B cell (primary cell): ENCODE results near the gene NKIRAS2. TPM values are rescaled to one million over a fixed set of nuclear protein-coding genes. Genes with fewer than 3 reads are reported as not detected.

Source experiments
- ATAC-seq: fragments of 200-7000 bp; cut with Tn5 transposase; one replicate; pipeline ENCODE4 v1.10.0; 2021; ENCODE audit warnings: low read depth, mild to moderate bottlenecking, moderate number of reproducible peaks, moderate library complexity
- CTCF ChIA-PET: fragments of 350-600 bp; sonication (Branson Sonifier 250); formaldehyde crosslinking; loops from one replicate; lab custom pipeline; 2021; ENCODE audit warnings: antibody characterized with exemption, inconsistent platforms; lab: Charles Lee
- POLR2A ChIA-PET: fragments of 350-600 bp; sonication (Branson Sonifier 250); formaldehyde crosslinking; loops from one replicate; lab custom pipeline; 2021; ENCODE audit warnings: antibody characterized with exemption; lab: Charles Lee
- DNase-seq: peaks from one replicate; pipeline ENCODE4 v3.0.0; 2013
- H2AFZ ChIP-seq: 2 replicates; pipeline ENCODE4 v1.6.1; 2012; ENCODE audit warnings: mild to moderate bottlenecking, low read depth, low read length; ENCODE audit not compliant: insufficient read depth, poor library complexity, severe bottlenecking
- H3K27ac ChIP-seq, 2 donors: 1 replicate in 1 of 2; 2 replicates in 1 of 2; pipeline ENCODE4 v1.5.1; 2012 to 2013; ENCODE audit warnings: low read length in 2 of 2, mild to moderate bottlenecking in 2 of 2, moderate library complexity in 1 of 2
- H3K27me3 ChIP-seq, 4 experiments: fragments of 200-600 bp in 1 of 4; sonication (generic) in 1 of 4; replicated peaks in 1 of 4; 1 replicate in 2 of 4; 2 replicates in 2 of 4; pipeline versions ENCODE4 v1.6.1 to v1.7.0; 2013 to 2016; ENCODE audit warnings: low read length in 3 of 4, mild to moderate bottlenecking in 2 of 4, mixed read lengths in 1 of 4, moderate library complexity in 1 of 4; ENCODE audit not compliant: insufficient read depth in 4 of 4, control insufficient read depth in 3 of 4; ENCODE audit errors: control extremely low read depth in 1 of 4
- H3K36me3 ChIP-seq, 2 experiments: replicated peaks in 1 of 2; 1 replicate in 1 of 2; 2 replicates in 1 of 2; pipeline versions ENCODE4 v1.6.1 to v1.7.1; 2013; ENCODE audit warnings: low read length in 1 of 2; ENCODE audit not compliant: insufficient read depth in 2 of 2, control insufficient read depth in 1 of 2; ENCODE audit errors: control extremely low read depth in 1 of 2, extremely low read depth in 1 of 2
- H3K4me1 ChIP-seq, 2 donors: fragments of 200-600 bp in 1 of 2; sonication (generic) in 1 of 2; 1 replicate in 1 of 2; 2 replicates in 1 of 2; pipeline versions ENCODE4 v1.5.1 to v1.6.1; 2013 to 2017; ENCODE audit warnings: low read length in 2 of 2; ENCODE audit not compliant: control insufficient read depth in 2 of 2, insufficient read depth in 2 of 2
- H3K4me2 ChIP-seq: replicated peaks from 2 replicates; pipeline ENCODE3; 2012; ENCODE audit warnings: mild to moderate bottlenecking, low read depth, low read length; ENCODE audit not compliant: poor library complexity, severe bottlenecking
- H3K4me3 ChIP-seq, 5 experiments: fragments of 200-600 bp in 1 of 5; sonication (generic) in 1 of 5; 1 replicate in 3 of 5; 2 replicates in 2 of 5; pipeline versions ENCODE4 v1.5.1 to v1.7.0; 2011 to 2016; ENCODE audit warnings: low read length in 4 of 5, mild to moderate bottlenecking in 4 of 5, low read depth in 2 of 5, control low read depth in 1 of 5, moderate library complexity in 1 of 5; ENCODE audit not compliant: insufficient read depth in 1 of 5; ENCODE audit errors: control extremely low read depth in 1 of 5, extremely low read depth in 1 of 5
- H3K79me2 ChIP-seq: fragments of 200-600 bp; sonication (generic); one replicate; pipeline ENCODE4 v1.6.0; 2016; ENCODE audit warnings: low read length; ENCODE audit not compliant: control insufficient read depth, insufficient read depth
- H3K9ac ChIP-seq: fragments of 200-600 bp; sonication (generic); 2 replicates; pipeline ENCODE4 v1.6.1; 2017; ENCODE audit warnings: mild to moderate bottlenecking, low read length, moderate library complexity
- H3K9me3 ChIP-seq, 3 donors: one replicate each; pipeline versions ENCODE4 v1.6.1 to v1.7.1; 2013; ENCODE audit warnings: low read length in 2 of 3; ENCODE audit not compliant: control insufficient read depth in 2 of 3, insufficient read depth in 1 of 3; ENCODE audit errors: control extremely low read depth in 1 of 3
- H4K20me1 ChIP-seq: 2 replicates; pipeline ENCODE4 v1.6.0; 2012; ENCODE audit warnings: mild to moderate bottlenecking, low read length; ENCODE audit not compliant: insufficient read depth, control insufficient read depth, poor library complexity, severe bottlenecking
- H3K27ac Mint-ChIP-seq: one replicate; pipeline ENCODE4 v1.8.0; 2021; ENCODE audit warnings: mixed read lengths
- H3K27me3 Mint-ChIP-seq: one replicate; pipeline ENCODE4 v1.8.0; 2021; ENCODE audit warnings: mixed read lengths
- H3K4me1 Mint-ChIP-seq: one replicate; pipeline ENCODE4 v1.8.0; 2021; ENCODE audit warnings: mixed read lengths
- H3K4me3 Mint-ChIP-seq: one replicate; pipeline ENCODE4 v1.8.0; 2021; ENCODE audit warnings: mixed read lengths
- H3K9me3 Mint-ChIP-seq: one replicate; pipeline ENCODE4 v1.8.0; 2022; ENCODE audit warnings: mixed read lengths; ENCODE audit not compliant: insufficient read depth
- CTCF ChIP-seq: fragments of 200-600 bp; IDR thresholded peaks from one replicate; pipeline ENCODE4 v1.8.0; 2022; ENCODE audit warnings: antibody characterized with exemption, mild to moderate bottlenecking
- EZH2 ChIP-seq: IDR thresholded peaks from 2 replicates; pipeline ENCODE4 v1.6.1; 2012; ENCODE audit warnings: borderline replicate concordance, low read depth, mild to moderate bottlenecking, moderate library complexity, low read length; ENCODE audit not compliant: insufficient read depth, poor library complexity, severe bottlenecking
- WGBS: methylation state at CpG from one replicate; pipeline ENCODE4 v1.1.5; 2013; ENCODE audit warnings: missing lambda C conversion rate; ENCODE audit not compliant: insufficient coverage; 5-methylcytosine and 5-hydroxymethylcytosine counted together
- intact Hi-C: fragments of 100-400 bp; cut with micrococcal nuclease; formaldehyde crosslinking; loops from one replicate; pipeline ENCODE4 v1.10.0; 2022
- polyA plus RNA-seq: library from polyadenylated mRNA; depleted of rRNA; stranded (reverse); fragments of >200 nt; gene quantifications from 2 replicates; pipeline ENCODE4 v1.2.3, GENCODE V29; 2012
- total RNA-seq, 2 donors: library from RNA; stranded (reverse); fragments of 120-200 nt in 1 of 2; gene quantifications; 1 replicate in 1 of 2; 2 replicates in 1 of 2; pipeline versions ENCODE4 v1.2.3 to v1.2.4, GENCODE V29; 2013 to 2022

Gene NKIRAS2
- total and polyA plus RNA-seq, 2 donors (not counting 1 experiment from before 2014, with no cell fraction given) = 22.0 to 29.2 TPM

DNA sequence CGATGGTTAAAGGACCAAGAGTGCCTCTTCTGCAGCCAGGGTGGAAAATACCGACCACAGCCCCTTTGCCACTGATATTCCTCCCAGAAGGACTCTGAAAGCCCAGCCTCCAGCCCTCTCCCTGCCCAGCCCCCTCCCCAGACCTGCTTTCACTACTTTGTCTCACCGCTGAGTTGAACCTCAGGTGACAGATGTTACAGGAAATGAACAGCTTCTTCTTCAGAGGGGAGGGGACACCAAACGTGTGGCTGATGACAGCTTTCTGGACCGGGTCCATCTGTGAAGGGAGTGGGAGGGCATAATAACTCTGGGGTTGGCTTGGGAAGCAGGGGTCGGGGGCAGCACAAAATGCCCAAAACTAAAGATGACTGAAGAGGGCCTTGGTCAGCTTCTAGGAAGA is 14.2 kb downstream of the NKIRAS2 start:
- Histone ChIP-seq H3K27ac (no peak overlapping the region), H4K20me1 (no peaks in the 10 kb centered on the region), H3K4me2 (no peak overlapping the region), H3K4me3 (no peak overlapping the region), H3K9ac (no peak overlapping the region), H3K36me3 (no peaks in the 10 kb centered on the region), H2AFZ (no peak overlapping the region), H3K27me3 (peaks cover 0 to 6% (median 0%) of the 10 kb centered on the region in 4 experiments), H3K79me2 (no peaks in the 10 kb centered on the region), H3K4me1 (no peaks in the 10 kb centered on the region), H3K9me3 (no peaks in the 10 kb centered on the region)
- intact Hi-C loops = no loop called here
- no peak for DNase-seq
- 30% methylated on average over 3 of the region's 6 CpGs for WGBS
- CTCF ChIA-PET = interaction anchor here (1.0 to 1.3 kb wide), 3 partner anchors 14 to 71 kb away, joined by 3 read pairs; partner anchors contain the start of gene NKIRAS2
- POLR2A ChIA-PET = no interaction called here
- Mint-ChIP-seq H3K27me3 (peaks cover 6% of the 10 kb centered on the region), H3K4me3 (no peak overlapping the region), H3K9me3 (no peaks in the 10 kb centered on the region), H3K4me1 (no peaks in the 10 kb centered on the region), H3K27ac (no peak overlapping the region)
- ATAC-seq = no peak
- TF ChIP-seq EZH2 (no peak), CTCF (no peak)

GRCh38 chr17:42038221-42038973 is 18.5 kb downstream of the NKIRAS2 start:
- ChIA-PET POLR2A (interaction anchor here (0.6 to 0.7 kb wide), 2 partner anchors 25 to 117 kb away, joined by 5 to 7 read pairs; no protein-coding TSS in a partner anchor), CTCF (no interaction called here)
- H3K36me3 ChIP-seq = no peaks in the 10 kb centered on the region
- TF ChIP-seq CTCF (no peak), EZH2 (no peak)
- no peaks in the 10 kb centered on the region for H3K4me1 ChIP-seq
- H3K9me3 ChIP-seq = no peaks in the 10 kb centered on the region
- no peak for DNase-seq
- no peak overlapping the region for H3K27ac ChIP-seq
- H3K4me3 ChIP-seq = no peak overlapping the region
- H3K27me3 Mint-ChIP-seq = peaks cover 6% of the 10 kb centered on the region
- H3K9me3 Mint-ChIP-seq = no peaks in the 10 kb centered on the region
- intact Hi-C loops = no loop called here
- no peak overlapping the region for H3K4me3 Mint-ChIP-seq
- no peaks in the 10 kb centered on the region for H3K4me1 Mint-ChIP-seq
- no peak overlapping the region for H3K27ac Mint-ChIP-seq
- no peak for ATAC-seq
- no peaks in the 10 kb centered on the region for H4K20me1 ChIP-seq
- H3K27me3 ChIP-seq = peaks cover 0 to 11% (median 1%) of the 10 kb centered on the region in 4 experiments
- no peak overlapping the region for H2AFZ ChIP-seq
- 96% methylated on average over 3 of the region's 5 CpGs for WGBS
- no peak overlapping the region for H3K4me2 ChIP-seq
- no peak overlapping the region for H3K9ac ChIP-seq
- no peaks in the 10 kb centered on the region for H3K79me2 ChIP-seq
